Esophagus squamous epithelium (tissue), 5 donors: ENCODE measurements around the gene SPTBN2. TPM values are rescaled to one million over a fixed set of nuclear protein-coding genes. Genes with fewer than 3 reads are reported as not detected.

Source experiments
- DNase-seq: peaks from one replicate; lab custom pipeline; 2025; lab: John Stamatoyannopoulos, UW
- H3K27ac ChIP-seq, 4 donors: fragments of 200-600 bp; sonication (generic); one replicate each; pipeline ENCODE4 v1.5.1; 2016 to 2019; ENCODE audit warnings: mild to moderate bottlenecking in 1 of 4
- H3K27me3 ChIP-seq, 4 donors: fragments of 200-600 bp; sonication (generic); 1 replicate in 3 of 4; 2 replicates in 1 of 4; pipeline versions ENCODE4 v1.5.1 to v1.6.0; 2017 to 2021; ENCODE audit warnings: antibody characterized with exemption in 1 of 4
- H3K36me3 ChIP-seq, 3 donors: fragments of 200-600 bp; sonication (generic); one replicate each; pipeline ENCODE4 v1.5.1; 2016 to 2019
- H3K4me1 ChIP-seq, 3 donors: fragments of 200-600 bp; sonication (generic); one replicate each; pipeline ENCODE4 v1.5.1; 2017 to 2019
- H3K4me3 ChIP-seq, 4 donors: fragments of 200-600 bp; sonication (generic); 1 replicate in 3 of 4; 2 replicates in 1 of 4; pipeline ENCODE4 v1.5.1; 2016 to 2019; ENCODE audit warnings: mild to moderate bottlenecking in 2 of 4, moderate library complexity in 1 of 4
- H3K9me3 ChIP-seq, 3 donors: fragments of 200-600 bp; sonication (generic); one replicate each; pipeline ENCODE4 v1.5.1; 2016 to 2019
- POLR2A ChIP-seq, 4 donors: fragments of 450-650 bp; IDR thresholded peaks; one replicate each; pipeline ENCODE4 v1.6.1; 2017; ENCODE audit warnings: antibody characterized with exemption in 4 of 4, mild to moderate bottlenecking in 4 of 4, moderate library complexity in 3 of 4
- WGBS, 2 donors: methylation state at CpG; one replicate each; pipeline ENCODE4 v1.1.5; 2018; 5-methylcytosine and 5-hydroxymethylcytosine counted together
- intact Hi-C: fragments of 100-400 bp; cut with DNase I; formaldehyde crosslinking; loops from one replicate; pipeline ENCODE4 v1.15.0; 2022
- total RNA-seq, 4 donors: library from RNA; depleted of rRNA; stranded (reverse); fragments of >200 nt; gene quantifications; one replicate each; pipeline ENCODE4 v1.1.0, GENCODE V29; 2016
- TF ChIP-seq, protein P1 (sequence below), 6 experiments: fragments of 450-650 bp in 4 of 6; fragments of 200-600 bp in 2 of 6; sonication (generic) in 2 of 6; IDR thresholded peaks; one replicate each; pipeline ENCODE4 v1.5.1; 2016 to 2019; ENCODE audit warnings: antibody characterized with exemption in 6 of 6, mild to moderate bottlenecking in 4 of 6, moderate library complexity in 4 of 6
- donor health status: DM: yes; HTN: yes; CAD: no.

Gene SPTBN2
- total RNA-seq, 4 donors from 2014 or later: 101 to 368 (median 128) TPM

DNA sequence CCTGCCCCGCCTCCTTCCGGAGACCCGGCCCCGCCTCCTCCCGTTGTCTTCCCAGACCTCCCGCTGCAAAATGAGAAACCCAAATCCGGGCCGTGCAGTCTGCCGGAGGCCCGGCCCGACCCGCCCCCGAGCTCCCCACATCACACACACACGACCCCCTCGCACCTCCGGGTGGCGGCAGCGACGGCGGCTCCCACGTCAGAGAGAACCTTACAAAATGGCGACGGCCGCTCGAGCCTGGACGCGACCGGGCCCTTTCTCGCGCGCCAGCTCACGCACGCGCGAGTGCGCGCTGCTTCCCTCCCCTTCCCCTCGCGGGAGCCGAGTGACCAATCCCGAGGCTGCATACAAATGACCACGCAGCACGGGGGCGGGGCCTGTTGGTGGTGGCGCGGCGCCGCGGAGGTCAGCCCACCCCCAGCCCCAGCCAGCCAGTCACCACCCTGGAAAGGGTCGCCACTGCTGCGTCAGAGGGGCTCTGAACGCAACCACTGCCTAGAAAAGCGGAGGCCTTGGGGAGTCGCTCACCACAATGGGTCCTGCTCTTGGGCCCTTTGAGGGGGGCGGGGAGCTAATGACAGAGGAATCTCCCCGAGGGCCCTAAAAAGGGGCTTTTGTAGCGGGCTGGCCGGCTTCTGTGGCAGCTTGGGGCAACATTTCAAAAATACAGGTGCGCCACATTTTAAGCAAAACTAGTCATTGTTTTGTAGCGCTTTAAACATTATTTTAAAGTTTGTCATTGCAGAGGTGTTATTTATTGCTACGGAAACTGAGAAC is 51.2 kb downstream of the SPTBN2 start, which contains the start of gene RBM4B:
RBM4B (minus strand) TSS at position 289 of the 777 bp plus-strand sequence. CDS start 808 bp downstream, outside the sequence.
- WGBS, 2 donors: 0 to 2% methylated on average over 8 to 9 of the region's 61 CpGs
- Histone ChIP-seq H3K27ac (peak within 1 kb of the TSS; percentile 93 to 98 (median 94)), H3K27me3 (no peaks in the 10 kb centered on the region), H3K36me3 (no peaks in the 10 kb centered on the region), H3K4me3 (peak within 1 kb of the TSS; percentile 67 to 83 (median 72)), H3K9me3 (no peaks in the 10 kb centered on the region), H3K4me1 (peaks cover 5 to 57% (median 32%) of the 10 kb centered on the region in 3 donors)
- TF ChIP-seq, protein P1, sequence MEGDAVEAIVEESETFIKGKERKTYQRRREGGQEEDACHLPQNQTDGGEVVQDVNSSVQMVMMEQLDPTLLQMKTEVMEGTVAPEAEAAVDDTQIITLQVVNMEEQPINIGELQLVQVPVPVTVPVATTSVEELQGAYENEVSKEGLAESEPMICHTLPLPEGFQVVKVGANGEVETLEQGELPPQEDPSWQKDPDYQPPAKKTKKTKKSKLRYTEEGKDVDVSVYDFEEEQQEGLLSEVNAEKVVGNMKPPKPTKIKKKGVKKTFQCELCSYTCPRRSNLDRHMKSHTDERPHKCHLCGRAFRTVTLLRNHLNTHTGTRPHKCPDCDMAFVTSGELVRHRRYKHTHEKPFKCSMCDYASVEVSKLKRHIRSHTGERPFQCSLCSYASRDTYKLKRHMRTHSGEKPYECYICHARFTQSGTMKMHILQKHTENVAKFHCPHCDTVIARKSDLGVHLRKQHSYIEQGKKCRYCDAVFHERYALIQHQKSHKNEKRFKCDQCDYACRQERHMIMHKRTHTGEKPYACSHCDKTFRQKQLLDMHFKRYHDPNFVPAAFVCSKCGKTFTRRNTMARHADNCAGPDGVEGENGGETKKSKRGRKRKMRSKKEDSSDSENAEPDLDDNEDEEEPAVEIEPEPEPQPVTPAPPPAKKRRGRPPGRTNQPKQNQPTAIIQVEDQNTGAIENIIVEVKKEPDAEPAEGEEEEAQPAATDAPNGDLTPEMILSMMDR (IDR thresholded peaks at IDR 0.05): peak in 1 of 6 experiments; percentile 13
- TF ChIP-seq POLR2A (IDR thresholded peaks at IDR 0.05): peak in 3 of 4 donors; percentile 7 to 77 (median 59)
- intact Hi-C loops: loop anchor here (5.0 kb wide), 2 partner anchors 60 to 95 kb away; partner anchors contain the start of gene RBM14
- peak; percentile 81 for DNase-seq

DNA sequence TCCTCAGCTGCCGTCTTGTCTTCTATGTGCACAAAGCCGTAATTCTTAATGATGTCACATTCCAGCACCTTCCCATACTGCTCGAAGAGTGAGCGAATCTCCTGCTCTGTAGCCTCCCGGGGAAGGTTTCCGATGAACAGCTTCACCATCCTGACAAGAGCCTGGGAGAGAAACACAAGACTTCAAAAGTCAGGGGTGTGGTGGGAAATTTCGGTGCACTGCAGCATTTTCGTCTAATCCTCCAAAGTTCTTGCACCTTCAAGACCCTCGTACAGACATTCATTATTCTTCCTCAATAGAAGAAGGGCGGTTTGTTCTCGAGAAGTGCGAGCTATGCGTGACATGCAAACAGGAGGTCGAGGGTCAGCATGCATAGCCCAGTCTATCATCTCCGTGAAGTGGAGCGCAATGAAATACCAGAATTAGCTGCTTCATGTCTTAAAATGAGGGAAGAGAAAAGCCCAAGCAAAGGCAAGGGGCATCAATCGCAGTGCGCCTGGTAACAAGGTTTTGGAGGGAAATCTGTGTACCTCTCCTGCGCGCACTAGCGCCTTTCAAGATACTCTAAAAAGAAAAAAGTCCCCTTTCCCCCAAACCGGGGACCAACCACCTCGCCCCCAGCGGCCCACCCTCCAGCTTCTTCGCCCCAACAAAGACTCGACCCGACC is 52.0 kb downstream of the SPTBN2 start:
- Histone ChIP-seq H3K27me3 (no peaks in the 10 kb centered on the region), H3K4me1 (peaks cover 5 to 62% (median 35%) of the 10 kb centered on the region in 3 donors), H3K27ac (peak overlapping the region; percentile 93 to 98 (median 94)), H3K9me3 (no peaks in the 10 kb centered on the region), H3K4me3 (peak overlapping the region; percentile 67 to 83 (median 72)), H3K36me3 (no peaks in the 10 kb centered on the region)
- TF ChIP-seq, protein P1 (IDR thresholded peaks at IDR 0.05): no peak
- no peak for DNase-seq
- WGBS, 2 donors: 2 to 8% methylated on average over 18 to 23 of the region's 27 CpGs
- intact Hi-C loops: loop anchor here (5.0 kb wide), 2 partner anchors 60 to 95 kb away; partner anchors contain the start of gene RBM14

DNA sequence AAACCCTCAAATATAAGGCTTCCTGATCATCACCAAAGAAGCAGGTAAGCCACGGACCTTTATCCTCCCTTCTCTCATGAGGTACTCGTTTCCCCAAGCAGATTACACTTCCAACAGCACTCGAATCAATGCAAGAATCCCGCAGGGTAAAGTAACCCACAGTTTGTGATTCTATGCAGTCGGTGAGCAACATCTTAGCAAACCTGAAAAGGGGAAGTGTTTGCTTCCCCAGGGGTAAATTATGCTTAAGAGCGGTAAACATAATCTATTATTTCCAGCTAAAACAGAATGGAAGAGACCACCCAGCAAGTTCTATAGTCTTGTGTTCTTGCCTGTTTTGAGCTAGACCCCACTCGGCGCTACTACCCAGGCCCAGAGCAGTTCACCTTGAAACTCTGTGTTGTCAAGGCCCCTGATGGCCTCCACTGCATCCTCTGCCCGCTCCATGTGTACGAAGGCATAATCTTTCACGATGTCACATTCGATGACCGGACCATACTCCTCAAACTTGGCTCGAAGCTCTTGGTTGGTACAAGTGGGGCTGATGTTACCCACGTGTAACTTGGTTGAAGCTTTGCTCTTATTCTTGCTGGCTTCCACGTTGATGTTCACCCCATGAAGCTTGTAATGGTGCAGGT is 52.6 kb downstream of the SPTBN2 start:
- no peaks in the 10 kb centered on the region for H3K27me3 ChIP-seq
- no peak for DNase-seq
- WGBS, 2 donors: 59 to 64% methylated on average over 14 to 16 of the region's 16 CpGs
- peak overlapping the region in 1 of 4 donors; percentile 98 for H3K27ac ChIP-seq
- H3K36me3 ChIP-seq: no peaks in the 10 kb centered on the region
- H3K9me3 ChIP-seq: no peaks in the 10 kb centered on the region
- TF ChIP-seq, protein P1 (IDR thresholded peaks at IDR 0.05): no peak
- TF ChIP-seq POLR2A (IDR thresholded peaks at IDR 0.05): no peak
- peaks cover 5 to 67% (median 35%) of the 10 kb centered on the region in 3 donors for H3K4me1 ChIP-seq
- peak overlapping the region in 3 of 4 donors; percentile 7 to 83 (median 68) for H3K4me3 ChIP-seq
- intact Hi-C loops: loop anchor here (5.0 kb wide), 2 partner anchors 59 to 94 kb away; partner anchors contain the start of gene RBM14

DNA sequence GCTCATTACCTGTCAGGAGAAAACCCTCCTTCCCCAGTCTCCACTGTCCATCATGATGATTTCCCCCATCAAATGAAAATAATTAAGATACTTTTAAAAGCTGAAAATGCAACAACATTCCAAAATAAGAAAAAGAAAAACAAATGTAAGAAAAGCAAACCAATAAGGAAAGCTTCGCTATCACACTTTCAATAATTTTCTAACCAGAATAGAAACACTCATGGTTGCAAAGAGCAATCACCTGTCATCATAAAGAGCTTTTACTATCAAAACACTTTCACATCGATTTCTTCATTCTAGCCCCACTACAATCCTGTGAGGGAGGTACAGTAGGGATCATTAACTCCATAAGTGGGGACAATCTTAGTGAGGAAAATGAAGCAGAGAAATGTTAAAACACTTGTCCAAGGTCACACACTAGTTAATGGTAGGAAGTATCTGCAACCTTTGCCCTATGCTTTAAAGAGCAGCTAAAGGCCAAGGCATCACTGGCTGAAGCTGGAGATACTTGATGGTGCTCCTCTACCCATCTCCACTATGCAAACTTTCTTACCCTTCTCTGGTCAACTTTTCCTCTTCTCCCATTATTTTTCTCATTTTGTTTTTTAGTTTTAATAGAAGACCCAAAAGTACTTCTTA is 53.9 kb downstream of the SPTBN2 start:
- 80 to 87% methylated on average over 2 of the region's 2 CpGs for WGBS, 2 donors
- H3K36me3 ChIP-seq: peaks cover 0 to 11% (median 0%) of the 10 kb centered on the region in 3 donors
- no peak for DNase-seq
- TF ChIP-seq, protein P1 (IDR thresholded peaks at IDR 0.05): no peak
- TF ChIP-seq POLR2A (IDR thresholded peaks at IDR 0.05): no peak
- no peaks in the 10 kb centered on the region for H3K27me3 ChIP-seq
- intact Hi-C loops: loop anchor here (5.0 kb wide), 2 partner anchors 58 to 93 kb away; partner anchors contain the start of gene RBM14
- no peak overlapping the region for H3K27ac ChIP-seq
- no peaks in the 10 kb centered on the region for H3K9me3 ChIP-seq
- H3K4me3 ChIP-seq: no peak overlapping the region
- H3K4me1 ChIP-seq: peaks cover 5 to 80% (median 35%) of the 10 kb centered on the region in 3 donors
